Endothelial cell of umbilical vein (primary cell): ENCODE data around the gene MCTP1. TPM values are rescaled to one million over a fixed set of nuclear protein-coding genes. Genes with fewer than 3 reads are reported as not detected.

ENCODE experiments used
- BruUV-seq: library from RNA; stranded (reverse); fragments of 400-500 nt; replicated peaks from 2 replicates; lab custom pipeline; 2021; lab: Mats Ljungman, UMichigan
- CTCF ChIA-PET: fragments of 300-600, 350-600 bp; sonication (Branson Sonifier 250); formaldehyde crosslinking; loops from one replicate; lab custom pipeline; 2021; ENCODE audit warnings: antibody characterized with exemption, inconsistent platforms; lab: Charles Lee
- POLR2A ChIA-PET: fragments of 300-600, 350-600 bp; sonication (Branson Sonifier 250); formaldehyde crosslinking; loops from one replicate; lab custom pipeline; 2021; ENCODE audit warnings: antibody characterized with exemption, inconsistent platforms; lab: Charles Lee
- DNase-seq: peaks from one replicate; pipeline ENCODE4 v3.0.0-alpha.2; 2011; ENCODE audit warnings: low read depth, low spot score
- FAIRE-seq: peaks from 2 replicates; lab custom pipeline; 2011; peaks lifted over from hg19 to GRCh38; lab: Jason Lieb, UNC
- H2AFZ ChIP-seq: 2 replicates; pipeline ENCODE4 v1.6.0; 2012; ENCODE audit warnings: low read depth, low read length, control low read depth, inconsistent platforms
- H3K27ac ChIP-seq: 2 replicates; pipeline ENCODE4 v1.5.1; 2011; ENCODE audit warnings: low read depth, mild to moderate bottlenecking, control low read depth, low read length, moderate library complexity; ENCODE audit not compliant: insufficient read depth
- H3K27me3 ChIP-seq, 2 experiments: 2 replicates each; pipeline versions ENCODE4 v1.6.0 to v1.6.1; 2011; ENCODE audit warnings: low read length in 2 of 2, mixed read lengths in 1 of 2; ENCODE audit not compliant: control insufficient read depth in 2 of 2, insufficient read depth in 2 of 2
- H3K36me3 ChIP-seq, 2 experiments: 2 replicates in 1 of 2; 3 replicates in 1 of 2; pipeline ENCODE4 v1.5.1; 2011; ENCODE audit warnings: low read length in 2 of 2, mild to moderate bottlenecking in 1 of 2, moderate library complexity in 1 of 2; ENCODE audit not compliant: control insufficient read depth in 2 of 2, insufficient read depth in 2 of 2; ENCODE audit errors: extremely low read depth in 1 of 2
- H3K4me1 ChIP-seq: 3 replicates; pipeline ENCODE4 v1.5.1; 2011; ENCODE audit warnings: mild to moderate bottlenecking, low read length; ENCODE audit not compliant: control insufficient read depth, insufficient read depth; ENCODE audit errors: extremely low read depth
- H3K4me2 ChIP-seq: 2 replicates; pipeline ENCODE4 v1.6.1; 2011; ENCODE audit warnings: low read length, control low read depth, mixed read lengths; ENCODE audit not compliant: insufficient read depth
- H3K4me3 ChIP-seq, 3 experiments: fragments of 200-600 bp in 1 of 3; sonication (generic), shearing (Covaris generic) in 1 of 3; replicated peaks in 1 of 3; 2 replicates each; pipeline ENCODE4 v1.5.1; 2011 to 2016; ENCODE audit warnings: control low read depth in 3 of 3, low read length in 3 of 3, mild to moderate bottlenecking in 2 of 3, inconsistent platforms in 1 of 3, low read depth in 1 of 3, moderate library complexity in 1 of 3; ENCODE audit not compliant: insufficient read depth in 1 of 3
- H3K79me2 ChIP-seq: 2 replicates; pipeline ENCODE4 v1.6.0; 2012; ENCODE audit warnings: low read length, inconsistent platforms; ENCODE audit not compliant: control insufficient read depth, insufficient read depth
- H3K9ac ChIP-seq: replicated peaks from 2 replicates; pipeline ENCODE3; 2011; ENCODE audit warnings: low read length, control low read depth; ENCODE audit not compliant: insufficient read depth; ENCODE audit errors: extremely low read depth
- H3K9me1 ChIP-seq: replicated peaks from 3 replicates; pipeline ENCODE4 v1.6.0; 2011; ENCODE audit warnings: mild to moderate bottlenecking, low read length; ENCODE audit not compliant: control insufficient read depth, insufficient read depth; ENCODE audit errors: extremely low read depth
- H3K9me3 ChIP-seq: replicated peaks from 2 replicates; pipeline ENCODE4 v1.5.1; 2012; ENCODE audit warnings: low read length, inconsistent platforms; ENCODE audit not compliant: control insufficient read depth, insufficient read depth
- H4K20me1 ChIP-seq: replicated peaks from 2 replicates; pipeline ENCODE3; 2011; ENCODE audit warnings: mild to moderate bottlenecking, low read length; ENCODE audit not compliant: control insufficient read depth, insufficient read depth; ENCODE audit errors: extremely low read depth
- EZH2 ChIP-seq: IDR thresholded peaks from 2 replicates; pipeline ENCODE4 v1.6.1; 2012; ENCODE audit warnings: borderline replicate concordance, low read depth, mild to moderate bottlenecking, moderate library complexity, low read length, inconsistent platforms; ENCODE audit not compliant: severe bottlenecking
- FOS ChIP-seq: IDR thresholded peaks from 2 replicates; pipeline ENCODE4 v1.6.1; 2011; ENCODE audit warnings: mild to moderate bottlenecking, low read length, moderate library complexity, borderline replicate concordance; ENCODE audit not compliant: insufficient read depth
- GATA2 ChIP-seq: IDR thresholded peaks from 2 replicates; pipeline ENCODE4 v1.7.0; 2011; ENCODE audit warnings: low read depth, mild to moderate bottlenecking, moderate library complexity, mixed read lengths, low read length; ENCODE audit not compliant: insufficient read length, insufficient read depth
- JUN ChIP-seq: IDR thresholded peaks from 2 replicates; pipeline ENCODE4 v1.6.1; 2011; ENCODE audit warnings: borderline replicate concordance, low read depth; ENCODE audit not compliant: insufficient read length, insufficient read depth
- MYC ChIP-seq: IDR thresholded peaks from one replicate; pipeline ENCODE4 v1.6.1; 2011; ENCODE audit warnings: mild to moderate bottlenecking, low read depth, low read length
- POLR2A ChIP-seq: IDR thresholded peaks from 2 replicates; pipeline ENCODE4 v1.6.1; 2012; ENCODE audit warnings: low read depth, mild to moderate bottlenecking, control low read depth, low read length
- POLR2AphosphoS5 ChIP-seq: IDR thresholded peaks from 2 replicates; pipeline ENCODE4 v1.6.1; 2012; ENCODE audit warnings: low read depth, mild to moderate bottlenecking, control low read depth, low read length, moderate library complexity; ENCODE audit not compliant: insufficient read depth
- dilution Hi-C: fragments of 300-500 bp; cut with MboI; formaldehyde crosslinking; loops from one replicate; pipeline ENCODE4 v1.15.0; 2019; ENCODE audit warnings: low sequenced_read_pairs; ENCODE audit not compliant: extremely low pct_ligation_motif_present
- intact Hi-C: fragments of 100-400 bp; cut with micrococcal nuclease; formaldehyde crosslinking; loops from one replicate; pipeline ENCODE4 v1.10.0; 2022
- polyA plus RNA-seq, 4 experiments: library from polyadenylated mRNA; depleted of rRNA in 3 of 4; stranded (reverse) in 3 of 4; unstranded in 1 of 4; fragments of >200 nt; gene quantifications; 2 replicates each; pipeline versions ENCODE4 v1.2.1 to v1.2.3, GENCODE V29; 2011 to 2012; ENCODE audit warnings: missing spikeins in 1 of 4
- total RNA-seq: library from RNA; stranded (reverse); gene quantifications from 2 replicates; pipeline ENCODE4 v1.2.3, GENCODE V29; 2021
- TF ChIP-seq, protein P1 (sequence below), 2 donors: IDR thresholded peaks; 1 replicate in 1 of 2; 2 replicates in 1 of 2; pipeline ENCODE4 v1.5.1; 2011; ENCODE audit warnings: low read length in 2 of 2, mild to moderate bottlenecking in 2 of 2, moderate library complexity in 2 of 2, control low read depth in 1 of 2, inconsistent platforms in 1 of 2, low read depth in 1 of 2; ENCODE audit not compliant: insufficient read depth in 1 of 2; ENCODE audit errors: extremely low read depth in 1 of 2
- TF ChIP-seq, protein P2 (sequence below): IDR thresholded peaks from 2 replicates; pipeline ENCODE4 v1.6.1; 2011; ENCODE audit not compliant: insufficient read depth, insufficient read length

Gene MCTP1
- total and polyA plus RNA-seq, 2 donors (not counting 3 experiments of a cell fraction or from before 2014, with no cell fraction given) = 79.3 to 203 TPM

DNA sequence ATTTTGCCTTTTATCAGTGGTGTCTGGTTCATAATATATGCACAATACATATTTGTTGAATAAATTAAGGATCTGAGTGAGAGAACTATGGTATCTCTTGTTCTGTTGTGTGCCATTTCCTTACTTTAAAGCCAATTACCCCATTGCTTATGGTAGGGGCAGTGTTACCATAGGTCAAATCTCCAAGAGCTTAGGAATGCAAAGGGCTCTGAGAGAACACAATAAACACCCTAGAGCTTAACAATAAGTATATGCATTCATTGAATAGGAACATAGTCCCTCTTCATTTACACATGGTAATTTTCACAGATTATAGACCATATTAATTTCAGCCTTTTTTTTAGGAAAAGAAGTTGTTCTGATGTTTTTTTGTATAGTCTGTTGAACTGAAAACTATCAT, 112.2 kb downstream of the MCTP1 start:
- Histone ChIP-seq H3K36me3 (no peaks in the 10 kb centered on the region), H2AFZ (no peak overlapping the region), H3K27me3 (no peaks in the 10 kb centered on the region), H3K9me3 (no peaks in the 10 kb centered on the region), H3K9me1 (no peaks in the 10 kb centered on the region), H3K4me3 (no peak overlapping the region), H3K9ac (no peak overlapping the region), H3K4me2 (no peak overlapping the region), H3K27ac (no peak overlapping the region), H4K20me1 (no peaks in the 10 kb centered on the region), H3K4me1 (peaks cover under 1% of the 10 kb centered on the region), H3K79me2 (no peaks in the 10 kb centered on the region)
- FAIRE-seq (no peak), DNase-seq (no peak)
- intact Hi-C loops (no loop called here), dilution Hi-C loops (no loop called here)
- POLR2A ChIA-PET = no interaction called here
- CTCF ChIA-PET = interaction anchor here (0.9 kb wide), 1 partner anchor 20 kb away, joined by 3 read pairs; no protein-coding TSS in a partner anchor
- TF ChIP-seq MYC (no peak), JUN (no peak), FOS (no peak), POLR2A (no peak), EZH2 (no peak), POLR2AphosphoS5 (no peak), GATA2 (no peak)
- TF ChIP-seq, protein P1, sequence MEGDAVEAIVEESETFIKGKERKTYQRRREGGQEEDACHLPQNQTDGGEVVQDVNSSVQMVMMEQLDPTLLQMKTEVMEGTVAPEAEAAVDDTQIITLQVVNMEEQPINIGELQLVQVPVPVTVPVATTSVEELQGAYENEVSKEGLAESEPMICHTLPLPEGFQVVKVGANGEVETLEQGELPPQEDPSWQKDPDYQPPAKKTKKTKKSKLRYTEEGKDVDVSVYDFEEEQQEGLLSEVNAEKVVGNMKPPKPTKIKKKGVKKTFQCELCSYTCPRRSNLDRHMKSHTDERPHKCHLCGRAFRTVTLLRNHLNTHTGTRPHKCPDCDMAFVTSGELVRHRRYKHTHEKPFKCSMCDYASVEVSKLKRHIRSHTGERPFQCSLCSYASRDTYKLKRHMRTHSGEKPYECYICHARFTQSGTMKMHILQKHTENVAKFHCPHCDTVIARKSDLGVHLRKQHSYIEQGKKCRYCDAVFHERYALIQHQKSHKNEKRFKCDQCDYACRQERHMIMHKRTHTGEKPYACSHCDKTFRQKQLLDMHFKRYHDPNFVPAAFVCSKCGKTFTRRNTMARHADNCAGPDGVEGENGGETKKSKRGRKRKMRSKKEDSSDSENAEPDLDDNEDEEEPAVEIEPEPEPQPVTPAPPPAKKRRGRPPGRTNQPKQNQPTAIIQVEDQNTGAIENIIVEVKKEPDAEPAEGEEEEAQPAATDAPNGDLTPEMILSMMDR (IDR thresholded peaks at IDR 0.05; ENCODE audit: extremely low read depth in 1 of 2, insufficient read depth in 1 of 2, low read depth in 1 of 2, low read length in 2 of 2) = no peak
- TF ChIP-seq, protein P2, sequence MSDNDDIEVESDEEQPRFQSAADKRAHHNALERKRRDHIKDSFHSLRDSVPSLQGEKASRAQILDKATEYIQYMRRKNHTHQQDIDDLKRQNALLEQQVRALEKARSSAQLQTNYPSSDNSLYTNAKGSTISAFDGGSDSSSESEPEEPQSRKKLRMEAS = no peak
- no TSS peak for BruUV-seq
